ENCODE results near the gene CD47.

The CD47 gene

GRCh38 chr3:108090701-108091497 lies at the start of gene CD47:
CD47 (minus strand) TSS chr3:108091031; CDS start chr3:108090908, 123 bp downstream.
- peak; percentile 89 for DNase-seq

GRCh38 chr3:108137460-108137814 lies 46.6 kb upstream of the CD47 start:
- DNase-seq = no peak

DNA sequence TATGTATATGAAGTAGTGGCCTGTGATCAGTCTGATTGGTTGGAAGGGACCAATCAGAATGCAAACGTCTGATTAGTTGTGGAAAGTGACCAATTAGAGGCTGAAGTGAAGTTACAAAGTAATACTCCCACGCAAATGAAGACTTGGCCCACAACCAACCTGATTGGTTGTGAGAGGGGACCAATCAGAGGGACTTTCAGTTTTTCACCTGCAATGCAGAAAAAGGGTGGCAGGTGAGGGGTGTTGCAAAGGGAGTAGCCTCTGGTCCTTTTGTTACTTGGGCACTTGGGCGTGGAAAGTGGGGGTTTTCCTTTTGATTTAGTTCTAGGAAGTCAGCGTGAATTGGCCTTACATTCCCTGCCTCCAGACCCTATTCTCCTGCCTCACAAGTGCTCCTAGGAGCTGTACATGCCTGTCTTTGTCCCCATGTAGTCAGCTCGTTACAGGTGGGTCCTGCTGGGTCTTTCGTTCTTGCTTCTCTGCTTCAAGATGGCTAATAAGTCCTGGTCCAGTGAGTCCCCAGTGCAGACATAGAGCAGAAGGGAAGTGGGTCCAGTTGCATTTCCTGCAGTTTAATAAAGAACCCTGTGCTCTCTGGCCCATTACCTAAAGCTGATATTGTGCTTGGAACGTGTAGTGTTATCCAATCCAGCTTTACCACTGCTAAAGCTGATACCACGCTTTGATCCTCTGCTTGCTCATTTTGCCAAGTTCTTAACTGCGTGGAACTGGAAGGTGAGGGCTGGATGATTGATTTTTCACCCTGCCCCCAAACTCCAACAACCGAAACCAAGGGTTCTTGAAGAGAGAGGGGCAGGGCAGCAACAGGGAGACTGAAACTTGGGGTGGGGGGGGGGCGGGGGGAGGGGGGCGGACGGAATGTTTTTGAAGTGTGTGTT lies 46.0 kb upstream of the CD47 start:
- no peak for DNase-seq

DNA sequence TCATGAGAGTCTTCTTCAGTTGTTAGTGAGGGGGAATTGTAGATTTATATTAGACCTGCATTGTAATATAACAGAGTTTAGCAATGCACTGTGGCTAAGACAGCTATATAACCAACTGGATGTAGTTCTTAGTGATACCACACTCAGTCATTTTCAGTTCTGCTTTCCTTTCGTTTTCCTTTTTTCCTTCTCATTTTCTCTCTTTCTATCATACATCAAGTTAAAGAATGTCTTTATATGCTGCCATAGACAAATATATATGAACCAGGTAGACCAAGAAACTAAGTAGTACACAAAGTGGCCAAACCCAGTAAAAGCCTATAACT lies 43.7 kb upstream of the CD47 start:
- DNase-seq = no peak

GRCh38 chr3:108133858-108134554 lies 43.2 kb upstream of the CD47 start:
- DNase-seq = no peak

DNA sequence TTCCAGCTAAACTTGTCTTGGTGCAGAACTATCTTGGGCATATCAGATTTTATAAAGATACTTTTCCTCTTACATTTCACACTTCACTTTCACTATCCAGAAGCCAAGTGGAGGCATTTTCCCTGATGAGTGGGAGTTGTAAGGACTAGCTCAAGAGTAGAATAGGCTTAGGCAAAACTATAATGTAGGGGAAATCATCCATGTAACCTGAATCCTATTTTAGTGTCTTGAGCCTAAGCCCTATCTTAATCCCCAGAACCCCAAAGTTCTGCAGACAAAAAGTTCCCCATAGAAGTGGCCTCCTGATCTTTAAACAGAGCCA lies 42.2 kb upstream of the CD47 start:
- no peak for DNase-seq

DNA sequence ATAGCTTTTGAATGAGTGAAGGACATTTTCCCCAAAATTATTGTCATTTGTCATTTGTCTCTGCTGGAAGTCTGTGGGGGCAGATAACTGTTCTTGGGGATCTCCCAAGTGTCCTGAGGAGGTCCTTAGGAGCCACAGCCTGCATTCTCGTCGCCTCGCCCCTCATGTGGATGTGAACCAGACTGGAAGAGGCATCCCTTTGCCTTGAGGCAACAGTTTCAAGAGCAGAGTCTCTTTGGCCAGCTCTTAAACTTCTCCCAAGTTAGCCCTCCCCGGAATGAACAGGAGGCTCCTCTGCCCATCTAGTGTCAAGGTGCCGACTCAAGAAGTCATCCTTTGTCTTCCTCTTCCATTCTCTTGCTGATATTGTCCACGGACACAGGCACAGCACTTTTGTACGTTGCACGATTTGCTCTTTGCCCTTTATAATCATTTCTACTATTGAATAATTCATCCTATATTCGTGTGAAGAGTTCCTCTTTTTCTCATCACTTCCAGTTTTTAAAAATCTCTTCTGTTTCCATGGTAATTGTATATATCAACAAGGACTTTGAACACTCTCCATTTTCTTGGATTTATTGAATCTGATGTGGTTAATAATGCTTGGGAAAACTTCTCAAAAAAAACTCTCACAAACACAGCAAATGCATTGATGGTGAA lies 40.8 kb upstream of the CD47 start:
- DNase-seq = no peak

- no peak for DNase-seq
These were observed 40.1 kb upstream of the CD47 start for GRCh38 chr3:108130701-108131474.

GRCh38 chr3:108130236-108130635 lies 39.4 kb upstream of the CD47 start:
- no peak for DNase-seq

GRCh38 chr3:108127301-108127988 lies 36.6 kb upstream of the CD47 start:
- DNase-seq = no peak

- DNase-seq = no peak
These were observed 35.5 kb upstream of the CD47 start for GRCh38 chr3:108126348-108126747.

DNA sequence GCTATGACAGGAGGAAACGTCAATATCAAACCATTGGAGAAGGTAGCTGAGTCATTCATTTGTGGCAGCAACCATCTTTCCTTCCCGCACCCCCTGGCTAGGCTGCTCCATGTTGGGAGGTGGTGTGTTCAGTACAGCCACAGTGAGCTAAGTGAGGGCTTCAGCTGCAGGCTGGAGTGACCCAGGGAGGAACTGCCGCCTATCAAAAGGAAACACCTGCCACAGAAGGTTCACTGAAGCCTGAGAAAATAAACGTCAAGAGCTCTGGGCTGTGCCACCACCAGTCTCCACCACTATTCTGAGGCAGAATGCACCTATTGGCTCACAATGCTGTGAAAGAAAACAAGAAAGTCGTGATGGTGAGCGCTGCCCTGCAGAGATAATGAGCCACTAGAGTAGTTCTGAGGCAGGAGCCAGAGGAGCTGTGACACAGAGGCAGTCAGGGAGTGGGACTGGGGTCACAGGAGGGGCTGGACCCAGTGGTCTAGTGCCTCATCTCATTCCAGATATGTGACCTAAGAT lies 34.8 kb upstream of the CD47 start:
- DNase-seq = peak; percentile 17

GRCh38 chr3:108125153-108125543 lies 34.3 kb upstream of the CD47 start:
- no peak for DNase-seq

DNA sequence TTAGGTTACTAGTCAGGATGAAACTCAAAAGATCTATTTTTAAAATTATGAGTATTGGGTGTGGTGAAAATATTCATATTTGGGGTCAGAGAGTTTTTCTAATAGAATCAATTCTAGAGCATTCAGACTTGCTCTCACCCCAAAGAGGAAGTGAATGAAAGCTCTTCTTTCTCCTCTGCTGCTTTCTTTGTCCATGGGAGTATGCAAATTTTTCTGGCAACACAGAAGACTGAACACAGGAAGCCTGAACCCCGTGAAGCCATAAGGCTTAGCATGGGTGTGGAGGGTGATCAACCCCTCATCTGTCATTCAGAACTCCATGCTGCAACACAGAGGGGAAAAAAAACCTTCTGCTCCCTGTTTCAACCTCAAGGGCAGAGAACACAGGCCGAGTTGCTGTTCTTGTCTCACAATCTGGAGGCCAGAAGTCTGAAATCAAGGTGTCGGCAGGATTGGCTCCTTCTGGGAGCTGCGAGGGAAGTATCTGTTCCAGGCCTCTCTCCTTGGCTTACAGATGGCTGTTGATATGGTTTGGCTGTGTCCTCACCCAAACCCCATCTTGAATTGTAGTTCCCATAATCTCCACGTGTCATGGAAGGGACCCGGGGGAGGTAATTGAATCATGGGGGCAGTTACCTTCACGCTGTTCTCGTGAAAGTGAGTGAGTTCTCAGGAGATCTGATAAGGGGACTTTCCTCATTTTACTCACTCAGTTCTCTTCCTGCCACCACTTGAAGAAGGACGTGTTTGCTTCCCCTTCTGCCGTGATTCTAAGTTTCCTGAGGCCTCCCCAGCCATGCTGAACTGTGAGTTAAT lies 33.7 kb upstream of the CD47 start:
- no peak for DNase-seq

DNA sequence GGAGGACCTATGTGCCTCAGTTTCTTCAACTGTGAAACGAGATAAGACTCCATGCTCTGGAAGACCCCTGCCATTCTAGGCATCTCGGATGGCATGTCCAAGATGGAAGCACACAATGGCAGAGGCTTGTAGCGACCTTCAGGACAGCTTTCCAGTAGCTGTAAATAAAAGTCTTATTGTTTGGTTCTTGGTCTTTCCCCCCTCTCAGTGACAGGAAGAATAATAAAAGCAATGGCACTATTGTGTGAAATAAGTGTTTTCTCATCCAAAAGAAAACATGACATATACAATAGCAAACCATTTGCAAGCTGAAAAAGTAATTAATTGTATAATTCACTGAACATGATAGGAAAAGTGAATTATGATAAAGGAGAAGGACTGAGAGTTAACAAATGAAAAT lies 32.5 kb upstream of the CD47 start:
- DNase-seq = no peak

DNA sequence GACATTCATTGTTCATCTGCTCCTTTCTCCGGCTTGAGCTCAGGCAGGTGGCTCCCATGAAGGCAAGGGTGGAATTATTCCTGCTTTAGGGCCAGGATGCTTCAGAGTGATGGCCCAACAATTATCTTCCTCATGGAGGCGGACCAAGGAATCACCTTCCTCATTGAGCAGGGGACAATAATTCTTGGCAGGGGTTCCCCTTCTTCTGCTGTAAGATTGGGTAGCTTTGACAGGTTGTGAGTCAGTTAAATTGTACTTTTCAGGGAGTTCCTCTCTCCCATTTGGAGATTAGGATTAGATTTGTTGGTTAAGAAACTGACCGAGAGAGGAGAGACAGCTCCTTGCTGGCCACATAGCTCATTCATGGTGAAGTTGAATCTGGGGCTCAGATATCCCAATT lies 31.4 kb upstream of the CD47 start:
- no peak for DNase-seq

DNA sequence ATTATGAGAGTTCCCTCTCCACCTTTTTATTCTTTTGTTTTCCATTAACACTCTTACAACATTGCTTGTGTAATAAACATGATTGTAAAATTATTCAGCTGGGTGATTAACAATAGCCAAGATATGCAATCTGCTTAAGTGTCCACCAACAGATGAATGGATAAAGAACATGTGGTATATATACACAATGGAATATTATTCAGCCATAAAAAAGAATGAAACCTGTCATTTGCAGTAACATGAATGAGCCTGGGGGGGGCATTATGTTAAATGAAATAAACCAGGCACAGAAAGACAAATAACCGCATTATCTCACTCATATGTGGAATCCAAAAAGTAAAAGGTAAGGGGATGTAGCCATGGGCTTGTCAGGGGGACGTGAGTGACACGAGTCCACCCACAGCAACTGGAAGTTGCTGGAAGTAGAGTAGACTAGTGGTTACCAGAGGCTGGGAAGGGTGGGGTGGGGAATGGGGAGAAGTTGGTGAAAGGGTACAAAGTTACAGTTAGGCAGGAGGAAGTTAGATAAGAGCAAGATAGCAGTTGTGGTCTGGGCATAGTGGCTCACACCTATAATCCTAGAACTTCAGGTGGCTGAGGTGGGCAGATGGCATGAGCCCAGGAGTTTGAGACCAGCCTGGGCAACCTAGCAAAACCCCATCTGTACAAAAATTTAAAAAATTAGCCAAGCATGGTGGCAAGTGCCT lies 28.7 kb upstream of the CD47 start:
- DNase-seq = no peak

DNA sequence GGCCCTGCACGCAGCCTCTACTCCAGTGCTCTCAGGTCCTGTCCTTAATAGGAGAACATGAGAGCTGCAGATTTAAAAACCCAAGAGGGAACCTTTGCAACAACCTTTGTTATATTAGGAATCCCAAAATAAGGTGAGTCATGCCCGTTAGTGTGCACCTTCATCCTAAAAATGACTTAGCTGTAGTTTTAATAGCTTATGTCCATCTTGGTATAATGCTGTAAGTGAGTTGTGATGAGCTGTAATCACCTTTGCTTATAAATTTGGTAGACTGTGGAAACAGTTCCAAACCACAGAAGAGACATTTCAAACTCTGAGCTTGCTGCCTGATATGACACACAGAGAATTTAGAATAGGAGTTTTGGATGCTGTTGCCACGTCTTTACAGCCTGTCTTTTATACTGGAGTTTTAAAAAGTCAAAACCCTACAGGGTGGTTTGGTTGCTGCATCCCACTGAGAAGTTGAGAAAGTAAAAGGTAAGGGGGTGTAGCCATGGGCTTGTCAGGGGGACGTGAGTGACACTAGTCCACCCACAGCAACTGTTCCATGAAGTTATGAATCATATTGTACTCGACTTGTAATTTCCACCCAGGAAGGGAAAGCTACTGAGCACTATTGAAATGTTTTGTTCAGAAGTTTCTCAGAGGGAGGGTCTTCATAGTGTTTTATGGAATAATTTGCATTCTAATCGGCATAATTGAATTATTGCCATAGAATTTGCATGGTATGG lies 27.4 kb upstream of the CD47 start:
- DNase-seq = no peak

GRCh38 chr3:108117241-108117775 lies 26.5 kb upstream of the CD47 start:
- no peak for DNase-seq

All from NCI-H2171 treated with DMSO at 0.1 percent for 48 hours (cell line).